Activated naive CD8-positive, alpha-beta T cell treated with anti-CD3 and anti-CD28 coated beads, Interleukin-2, amount 50 U/mL, for 24 hours (primary cell): ENCODE measurements around the gene NCKIPSD.
A peak's percentile ranks its signal among the peaks of the same experiment; 100 is the strongest.
"Not testable (repeated sequence)": the region's sequence is repeated elsewhere in the genome, so short reads cannot be mapped to it uniquely, and the experiment has no call there.

Experiments
- ATAC-seq: fragments of 150-1000 bp; cut with Tn5 transposase; one replicate; pipeline ENCODE4 v1.10.0; 2021
- DNase-seq: peaks from one replicate; pipeline ENCODE4 v3.0.0; 2021
- H3K27ac Mint-ChIP-seq: one replicate; pipeline ENCODE4 v1.8.0; 2021; ENCODE audit warnings: mild to moderate bottlenecking, mixed read lengths
- H3K27me3 Mint-ChIP-seq: one replicate; pipeline ENCODE4 v1.8.0; 2021; ENCODE audit warnings: mixed read lengths
- H3K36me3 Mint-ChIP-seq: one replicate; pipeline ENCODE4 v1.8.0; 2021; ENCODE audit warnings: low read depth, mixed read lengths
- H3K4me1 Mint-ChIP-seq: one replicate; pipeline ENCODE4 v1.8.0; 2021; ENCODE audit warnings: mixed read lengths
- H3K4me3 Mint-ChIP-seq: one replicate; pipeline ENCODE4 v1.8.0; 2021; ENCODE audit warnings: mild to moderate bottlenecking, moderate library complexity, mixed read lengths
- H3K9me3 Mint-ChIP-seq: one replicate; pipeline ENCODE4 v1.8.0; 2021; ENCODE audit warnings: mixed read lengths

NCKIPSD gene

DNA sequence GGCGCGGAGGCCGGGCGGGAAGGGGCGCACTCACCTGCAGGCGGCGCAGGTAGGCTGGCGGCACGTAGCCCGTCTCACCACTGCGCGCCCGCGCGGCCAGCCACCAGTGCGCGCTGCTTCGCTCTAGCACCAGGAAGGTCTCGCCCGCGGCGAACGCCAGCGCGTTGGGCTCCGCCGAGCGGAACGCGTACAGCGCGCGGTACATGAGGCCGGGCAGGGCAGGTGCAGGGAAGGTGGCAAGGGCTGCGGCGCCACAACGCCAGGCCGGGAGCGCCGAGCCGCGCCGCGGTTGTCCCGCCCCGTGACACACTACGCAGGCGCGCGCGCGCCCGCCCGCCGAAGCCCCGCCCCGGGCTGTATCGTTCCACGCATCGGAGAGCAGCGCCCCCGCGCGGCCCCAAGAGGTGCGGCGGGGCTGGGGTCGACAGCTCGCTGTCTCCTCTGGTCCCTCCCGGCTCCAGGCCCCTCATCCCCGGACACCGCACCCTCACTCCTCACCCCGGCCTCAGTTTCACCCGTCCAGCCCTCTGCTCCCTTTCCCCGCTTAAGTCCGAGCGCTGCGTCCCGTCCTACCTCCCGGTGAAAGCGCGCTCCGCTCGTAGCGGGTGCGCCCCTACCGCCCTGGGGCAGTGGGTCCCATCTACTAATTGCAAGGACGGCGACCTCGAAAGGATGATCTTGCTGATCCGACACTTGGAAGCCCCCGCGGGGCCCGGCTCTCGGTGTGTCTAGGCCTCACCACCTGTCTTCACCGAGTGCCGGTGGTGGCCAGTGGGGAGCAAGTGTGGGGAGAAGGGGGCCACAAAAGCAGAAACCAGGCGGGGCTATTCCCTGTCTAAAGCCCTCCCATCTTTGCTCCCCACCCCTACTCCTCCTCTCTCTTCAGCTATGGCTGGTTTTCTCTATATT, at the start of gene NCKIPSD:
Gene NCKIPSD (minus strand): TSS at position 313 of the 909 bp plus-strand sequence. CDS start 108 bp downstream, at position 205.
- H3K36me3 Mint-ChIP-seq = peaks cover 15% of the 10 kb centered on the region
- H3K4me3 Mint-ChIP-seq = peak within 1 kb of the TSS; percentile 85
- H3K27ac Mint-ChIP-seq = peak within 1 kb of the TSS; percentile 86
- peak; percentile 88 for ATAC-seq
- H3K4me1 Mint-ChIP-seq = peaks cover 16% of the 10 kb centered on the region
- peak; percentile 95 for DNase-seq
- no peaks in the 10 kb centered on the region for H3K9me3 Mint-ChIP-seq
- H3K27me3 Mint-ChIP-seq = no peaks in the 10 kb centered on the region

GRCh38 chr3:48735075-48735767, 49.5 kb upstream of the NCKIPSD start:
- not testable (repeated sequence) for H3K27me3 Mint-ChIP-seq, DNase-seq, H3K4me3 Mint-ChIP-seq, H3K4me1 Mint-ChIP-seq, H3K36me3 Mint-ChIP-seq, ATAC-seq, H3K9me3 Mint-ChIP-seq, H3K27ac Mint-ChIP-seq

DNA sequence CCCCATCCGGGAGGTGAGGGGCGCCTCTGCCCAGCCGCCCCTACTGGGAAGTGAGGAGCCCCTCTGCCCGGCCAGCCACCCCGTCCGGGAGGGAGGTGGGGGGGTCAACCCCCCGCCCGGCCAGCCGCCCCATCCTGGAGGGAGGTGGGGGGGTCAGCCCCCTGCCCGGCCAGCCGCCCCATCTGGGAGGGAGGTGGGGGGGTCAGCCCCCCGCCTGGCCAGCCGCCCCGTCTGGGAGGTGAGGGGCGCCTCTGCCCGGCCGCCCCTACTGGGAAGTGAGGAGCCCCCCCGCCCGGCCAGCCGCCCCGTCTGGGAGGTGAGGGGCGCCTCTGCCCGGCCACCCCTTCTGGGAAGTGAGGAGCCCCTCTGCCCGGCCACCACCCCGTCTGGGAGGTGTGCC, 48.8 kb upstream of the NCKIPSD start:
- H3K27me3 Mint-ChIP-seq, H3K27ac Mint-ChIP-seq, H3K4me1 Mint-ChIP-seq, H3K9me3 Mint-ChIP-seq, H3K36me3 Mint-ChIP-seq, ATAC-seq, H3K4me3 Mint-ChIP-seq, DNase-seq: not testable (repeated sequence)

DNA sequence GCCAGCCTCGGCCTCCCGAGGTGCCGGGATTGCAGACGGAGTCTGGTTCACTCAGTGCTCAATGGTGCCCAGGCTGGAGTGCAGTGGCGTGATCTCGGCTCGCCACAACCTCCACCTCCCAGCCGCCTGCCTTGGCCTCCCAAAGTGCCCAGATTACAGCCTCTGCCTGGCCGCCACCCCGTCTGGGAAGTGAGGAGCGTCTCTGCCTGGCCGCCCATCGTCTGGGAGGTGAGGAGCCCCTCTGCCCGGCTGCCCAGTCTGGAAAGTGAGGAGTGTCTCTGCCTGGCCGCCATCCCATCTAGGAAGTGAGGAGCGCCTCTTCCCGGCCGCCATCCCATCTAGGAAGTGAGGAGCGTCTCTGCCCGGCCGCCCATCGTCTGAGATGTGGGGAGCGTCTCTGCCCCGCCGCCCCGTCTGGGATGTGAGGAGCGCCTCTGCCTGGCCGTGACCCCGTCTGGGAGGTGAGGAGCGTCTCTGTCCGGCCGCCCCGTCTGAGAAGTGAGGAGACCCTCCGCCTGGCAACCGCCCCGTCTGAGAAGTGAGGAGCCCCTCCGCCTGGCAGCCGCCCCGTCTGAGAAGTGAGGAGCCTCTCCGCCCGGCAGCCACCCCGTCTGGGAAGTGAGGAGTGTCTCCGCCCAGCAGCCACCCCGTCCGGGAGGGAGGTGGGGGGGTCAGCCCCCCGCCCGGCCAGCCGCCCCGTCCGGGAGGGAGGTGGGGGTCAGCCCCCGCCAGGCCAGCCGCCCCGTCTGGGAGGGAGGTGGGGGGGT, 48.2 kb upstream of the NCKIPSD start:
- not testable (repeated sequence) for H3K4me3 Mint-ChIP-seq, H3K36me3 Mint-ChIP-seq, H3K27me3 Mint-ChIP-seq, ATAC-seq, H3K9me3 Mint-ChIP-seq, H3K27ac Mint-ChIP-seq, H3K4me1 Mint-ChIP-seq, DNase-seq

DNA sequence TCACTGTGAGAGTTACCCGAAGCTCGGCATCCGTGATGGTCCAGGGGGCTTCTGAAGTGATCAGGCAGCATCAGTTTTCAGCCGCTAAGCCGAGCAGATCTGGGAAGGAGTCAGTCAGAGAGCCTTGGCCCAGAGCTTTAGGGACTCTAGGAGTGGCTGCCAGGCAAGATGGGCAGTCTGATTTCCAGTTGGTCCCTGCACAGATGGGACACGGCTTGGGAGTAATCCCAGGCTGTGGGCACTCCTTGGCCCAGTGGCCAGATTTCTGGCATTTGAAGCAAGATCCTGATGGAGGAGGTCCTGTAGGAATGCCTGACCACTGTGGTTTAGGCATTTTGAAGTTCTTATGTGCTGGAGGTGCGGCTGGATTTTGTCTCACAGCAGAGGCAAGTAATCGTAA, 41.8 kb upstream of the NCKIPSD start:
- Mint-ChIP-seq H3K27ac (no peak overlapping the region), H3K27me3 (no peaks in the 10 kb centered on the region), H3K4me1 (no peaks in the 10 kb centered on the region), H3K36me3 (no peaks in the 10 kb centered on the region), H3K9me3 (no peaks in the 10 kb centered on the region), H3K4me3 (no peak overlapping the region)
- DNase-seq (no peak), ATAC-seq (no peak)

DNA sequence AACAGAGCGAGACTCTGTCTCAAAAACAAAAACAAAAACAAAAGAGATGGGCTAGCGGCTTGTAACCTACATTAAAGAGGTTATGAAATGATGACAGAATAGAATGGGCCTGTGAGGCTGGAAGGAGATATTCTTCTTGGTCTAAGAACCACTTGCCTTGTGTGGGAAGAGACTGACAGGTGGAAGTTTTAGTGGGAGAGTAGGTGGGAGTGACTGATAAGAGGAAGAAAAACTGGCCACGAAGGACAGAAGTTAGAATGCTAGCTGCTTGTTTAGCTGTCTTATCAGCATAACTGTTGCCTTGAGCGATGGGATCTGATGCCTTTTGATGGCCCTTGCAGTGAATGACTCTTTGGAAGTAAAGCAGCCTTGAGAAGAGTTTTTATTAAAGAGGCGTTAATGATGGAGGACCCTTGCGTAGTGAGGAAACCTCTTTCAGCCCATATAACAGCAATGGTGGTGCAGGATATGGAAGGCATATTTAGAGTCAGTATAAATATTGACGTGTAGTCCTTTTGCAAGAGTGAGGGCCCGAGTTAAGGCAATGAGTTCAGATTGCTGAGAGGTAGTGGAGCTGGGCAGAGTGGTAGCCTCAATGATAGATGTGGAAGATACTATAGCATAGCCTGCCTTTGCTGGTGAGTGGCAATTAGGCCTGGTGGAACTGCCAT, 39.6 kb upstream of the NCKIPSD start:
- H3K27ac Mint-ChIP-seq, H3K4me1 Mint-ChIP-seq, DNase-seq, H3K36me3 Mint-ChIP-seq, ATAC-seq, H3K4me3 Mint-ChIP-seq, H3K27me3 Mint-ChIP-seq, H3K9me3 Mint-ChIP-seq: not testable (repeated sequence)

DNA sequence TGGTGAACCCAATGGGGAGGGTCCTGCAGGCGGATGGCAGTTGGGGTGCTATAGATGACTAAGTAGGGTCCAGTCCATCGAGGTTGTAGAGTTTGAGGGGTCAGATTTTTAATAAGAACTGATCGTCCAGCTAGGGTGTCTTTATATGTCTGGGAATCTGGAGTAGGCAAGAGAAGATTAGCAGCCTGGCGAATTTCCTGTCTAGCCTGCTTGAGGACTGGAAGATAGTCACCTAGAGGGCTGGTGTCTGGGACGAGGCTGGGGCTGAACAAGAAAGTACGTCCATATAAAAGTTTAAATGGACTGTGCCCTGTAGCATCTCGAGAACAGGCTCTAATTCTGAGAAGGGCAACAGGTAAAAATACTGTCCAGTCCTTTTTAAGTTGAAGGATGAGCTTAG, 38.0 kb upstream of the NCKIPSD start:
- ATAC-seq = no peak
- no peak overlapping the region for H3K27ac Mint-ChIP-seq
- DNase-seq = no peak
- no peaks in the 10 kb centered on the region for H3K9me3 Mint-ChIP-seq
- peaks cover 4% of the 10 kb centered on the region for H3K27me3 Mint-ChIP-seq
- H3K4me1 Mint-ChIP-seq = no peaks in the 10 kb centered on the region
- H3K36me3 Mint-ChIP-seq = no peaks in the 10 kb centered on the region
- H3K4me3 Mint-ChIP-seq = no peak overlapping the region

DNA sequence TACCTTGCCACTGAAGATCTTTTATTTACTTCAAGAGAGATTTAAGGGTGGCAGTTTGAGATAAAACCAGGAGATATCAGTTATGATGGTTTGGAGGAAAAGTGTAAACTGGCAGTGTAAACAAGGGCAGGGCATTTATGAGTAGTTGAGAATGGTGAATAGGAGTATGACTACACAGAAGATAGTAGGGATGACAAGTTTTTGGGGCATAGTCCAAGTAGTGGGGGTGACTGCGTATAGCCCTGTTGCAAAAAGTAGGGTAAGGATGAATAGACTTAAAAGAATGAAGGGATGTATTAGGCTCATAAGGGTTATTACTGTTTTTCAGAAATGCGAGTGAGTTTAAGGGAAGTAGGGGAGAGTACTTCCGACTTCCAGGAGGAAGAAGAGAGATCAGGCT, 37.6 kb upstream of the NCKIPSD start:
- H3K4me1 Mint-ChIP-seq, DNase-seq, H3K9me3 Mint-ChIP-seq, H3K4me3 Mint-ChIP-seq, H3K27me3 Mint-ChIP-seq, ATAC-seq, H3K27ac Mint-ChIP-seq, H3K36me3 Mint-ChIP-seq: not testable (repeated sequence)

GRCh38 chr3:48716982-48717746, 31.4 kb upstream of the NCKIPSD start, which contains the start of gene IP6K2:
TSS of gene IP6K2 (minus strand) at chr3:48717221. CDS start at chr3:48695291, 21,930 bp downstream.
- Mint-ChIP-seq H3K36me3 (peaks cover 20% of the 10 kb centered on the region), H3K4me3 (peak within 1 kb of the TSS; percentile 95), H3K4me1 (peaks cover 37% of the 10 kb centered on the region), H3K27ac (peak within 1 kb of the TSS; percentile 79), H3K9me3 (no peaks in the 10 kb centered on the region), H3K27me3 (peaks cover 4% of the 10 kb centered on the region)
- peak; percentile 100 for DNase-seq
- peak; percentile 100 for ATAC-seq

GRCh38 chr3:48716508-48716981, 30.8 kb upstream of the NCKIPSD start:
- DNase-seq (peak; percentile 14), ATAC-seq (no peak)
- H3K27ac Mint-ChIP-seq = peak overlapping the region; percentile 79
- H3K27me3 Mint-ChIP-seq = peaks cover 4% of the 10 kb centered on the region
- H3K4me3 Mint-ChIP-seq = peak overlapping the region; percentile 95
- H3K9me3 Mint-ChIP-seq = no peaks in the 10 kb centered on the region
- H3K36me3 Mint-ChIP-seq = peaks cover 23% of the 10 kb centered on the region
- peaks cover 42% of the 10 kb centered on the region for H3K4me1 Mint-ChIP-seq

DNA sequence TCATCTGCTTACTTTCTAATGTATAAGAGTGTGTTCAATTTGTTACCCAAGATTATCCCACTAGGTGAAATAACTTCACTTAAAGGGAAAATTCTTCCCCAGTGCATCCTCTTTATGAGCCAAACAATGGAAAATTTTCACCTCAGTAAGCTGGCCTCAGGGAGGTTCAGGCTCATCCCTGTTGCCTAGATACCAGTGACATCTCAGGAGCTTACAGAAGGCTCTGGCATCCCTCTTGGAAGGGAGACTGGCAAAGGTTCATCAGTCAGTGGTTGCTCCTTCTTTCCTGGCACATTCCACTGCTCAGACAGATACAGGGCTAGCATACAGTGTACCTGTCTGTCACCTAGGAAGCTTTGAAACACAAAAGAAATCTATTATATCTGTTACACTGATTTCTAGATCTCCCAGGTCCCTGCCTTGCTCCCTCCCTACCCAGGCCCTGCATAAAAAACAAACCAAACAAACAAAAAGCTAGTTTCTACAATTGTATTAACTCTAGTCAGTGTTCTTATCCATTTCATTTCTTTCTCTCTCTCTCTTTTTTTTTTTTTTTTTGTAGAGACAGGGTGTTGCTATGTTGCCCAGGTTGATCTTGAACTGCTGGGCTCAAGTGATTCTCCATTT, 29.6 kb upstream of the NCKIPSD start:
- no peak for DNase-seq
- Mint-ChIP-seq H3K9me3 (no peaks in the 10 kb centered on the region), H3K4me3 (peak overlapping the region; percentile 95), H3K36me3 (peaks cover 31% of the 10 kb centered on the region), H3K27ac (peak overlapping the region; percentile 79), H3K4me1 (peaks cover 52% of the 10 kb centered on the region), H3K27me3 (peaks cover 4% of the 10 kb centered on the region)
- ATAC-seq = no peak

GRCh38 chr3:48711727-48712126, 26.0 kb upstream of the NCKIPSD start:
- no peak overlapping the region for H3K4me3 Mint-ChIP-seq
- no peak overlapping the region for H3K27ac Mint-ChIP-seq
- peaks cover 47% of the 10 kb centered on the region for H3K36me3 Mint-ChIP-seq
- DNase-seq = no peak
- no peak for ATAC-seq
- peaks cover 71% of the 10 kb centered on the region for H3K4me1 Mint-ChIP-seq
- H3K9me3 Mint-ChIP-seq = no peaks in the 10 kb centered on the region
- no peaks in the 10 kb centered on the region for H3K27me3 Mint-ChIP-seq

DNA sequence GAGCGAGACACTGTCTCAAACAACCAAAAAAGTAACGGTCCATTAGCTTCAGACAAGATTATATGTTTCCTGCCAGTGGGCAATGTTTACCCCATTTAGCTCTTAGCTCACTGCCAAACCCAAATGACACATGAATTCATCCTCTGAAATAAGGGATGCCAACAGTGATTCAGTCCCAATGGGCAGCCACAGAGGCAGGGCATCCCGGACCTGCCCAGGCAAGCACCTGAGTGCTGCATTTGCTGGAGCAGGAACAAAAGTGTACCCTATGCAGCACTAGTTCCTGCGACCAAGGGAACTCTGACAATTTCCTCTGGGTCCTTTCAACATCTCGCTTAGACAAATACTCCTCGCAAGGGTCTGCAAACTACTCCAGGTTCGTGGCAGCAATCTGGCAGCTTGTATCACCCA, 23.3 kb upstream of the NCKIPSD start:
- Mint-ChIP-seq H3K9me3 (no peaks in the 10 kb centered on the region), H3K4me3 (no peak overlapping the region), H3K36me3 (peaks cover 38% of the 10 kb centered on the region), H3K27me3 (no peaks in the 10 kb centered on the region), H3K27ac (peak overlapping the region; percentile 54), H3K4me1 (peaks cover 53% of the 10 kb centered on the region)
- DNase-seq (no peak), ATAC-seq (no peak)
